ENCODE results near the gene SEMA5A.

SEMA5A gene

DNA sequence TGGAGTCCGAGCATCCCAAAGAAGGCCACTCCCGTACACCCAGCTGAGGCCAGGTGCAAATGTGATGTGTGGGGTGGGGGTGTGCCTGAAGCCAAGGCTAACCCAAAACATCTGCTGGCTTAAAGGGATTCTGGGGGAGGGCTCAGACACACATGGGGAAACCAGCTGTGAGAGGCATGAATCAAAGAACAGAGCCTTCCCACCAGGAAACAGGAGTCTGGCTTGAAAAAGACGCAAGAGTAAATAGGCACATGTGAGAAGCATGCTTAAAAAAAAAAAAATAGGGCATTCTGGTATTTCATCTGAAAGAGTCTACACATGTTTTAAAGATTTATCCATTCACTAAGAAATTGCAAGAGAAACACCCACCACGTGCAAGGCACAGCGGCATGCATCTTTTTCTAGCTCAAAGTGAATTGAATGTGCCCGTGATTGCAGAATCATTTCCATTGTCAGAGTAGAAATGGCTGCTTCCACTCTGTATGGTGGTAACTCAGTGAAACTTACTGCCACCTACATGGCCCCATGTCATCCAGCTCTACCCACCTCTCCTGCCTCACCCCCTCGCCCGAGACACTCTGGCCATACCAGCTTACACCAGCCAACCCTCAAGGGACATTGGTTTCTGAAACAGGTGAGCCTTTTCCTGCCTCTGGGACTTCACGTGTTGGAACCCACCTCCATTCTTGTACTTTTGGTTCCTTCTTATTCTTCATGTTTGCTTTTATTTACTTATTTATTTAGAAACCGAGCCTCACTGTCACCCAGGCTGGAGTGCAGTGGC lies 71.5 kb downstream of the SEMA5A start:
- DNase-seq (ENCODE audit: low read depth in 2 of 2): no peak

DNA sequence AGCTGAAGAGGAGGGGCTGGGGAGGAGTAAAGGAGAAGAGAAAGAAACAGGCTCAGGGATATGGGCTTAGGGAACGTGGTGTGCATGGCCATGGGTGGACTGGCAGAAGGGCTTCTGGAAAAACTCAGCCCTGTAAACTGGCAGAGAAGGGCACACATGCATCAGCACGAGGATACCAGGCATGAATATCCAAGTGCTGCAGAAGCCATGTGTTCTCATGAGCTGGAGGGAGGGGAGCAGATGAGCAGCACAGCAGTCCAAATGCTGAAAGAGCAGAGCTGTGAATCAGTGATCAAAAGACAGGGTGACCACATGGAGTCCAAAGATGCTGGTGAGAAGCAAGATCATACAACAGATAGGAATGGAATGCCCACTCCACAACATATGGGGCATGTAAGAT lies 72.3 kb downstream of the SEMA5A start:
- DNase-seq (ENCODE audit: low read depth in 2 of 2): no peak

DNA sequence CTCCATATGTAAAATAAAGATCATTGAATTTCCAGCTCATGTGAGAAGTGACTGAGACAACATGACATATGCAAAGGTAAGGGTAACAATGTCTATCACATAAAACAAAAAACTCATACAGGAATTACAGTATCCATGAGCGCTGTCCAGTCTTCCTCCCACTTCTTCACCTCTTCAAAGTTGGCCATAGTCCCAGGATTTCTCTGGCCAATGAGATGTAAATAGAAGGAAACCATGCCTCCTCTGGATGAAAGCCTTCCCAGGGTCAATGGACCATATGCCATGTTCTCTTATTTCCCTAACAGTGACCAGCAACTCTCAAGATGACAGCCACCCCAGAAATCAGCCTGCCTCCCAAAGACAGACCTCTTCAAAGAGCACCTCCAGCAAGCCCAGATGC lies 75.5 kb downstream of the SEMA5A start:
- DNase-seq (ENCODE audit: low read depth in 2 of 2): no peak

DNA sequence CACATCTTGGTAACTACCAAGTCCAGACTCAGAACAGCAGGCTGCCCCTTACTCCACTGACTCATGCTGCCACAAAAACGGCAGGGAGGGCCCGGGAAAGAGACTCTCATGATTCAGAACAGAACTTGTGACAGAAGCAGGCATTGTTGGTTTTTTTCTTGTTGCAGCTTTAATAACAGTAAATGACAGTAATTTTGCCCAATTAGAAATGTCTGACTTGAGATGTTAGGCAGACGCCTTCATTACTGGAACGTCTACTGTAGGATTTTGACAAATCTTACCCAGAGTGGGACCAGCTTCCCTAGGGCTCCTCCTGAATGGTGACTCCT lies 77.9 kb downstream of the SEMA5A start:
- DNase-seq (ENCODE audit: low read depth in 2 of 2): no peak

DNA sequence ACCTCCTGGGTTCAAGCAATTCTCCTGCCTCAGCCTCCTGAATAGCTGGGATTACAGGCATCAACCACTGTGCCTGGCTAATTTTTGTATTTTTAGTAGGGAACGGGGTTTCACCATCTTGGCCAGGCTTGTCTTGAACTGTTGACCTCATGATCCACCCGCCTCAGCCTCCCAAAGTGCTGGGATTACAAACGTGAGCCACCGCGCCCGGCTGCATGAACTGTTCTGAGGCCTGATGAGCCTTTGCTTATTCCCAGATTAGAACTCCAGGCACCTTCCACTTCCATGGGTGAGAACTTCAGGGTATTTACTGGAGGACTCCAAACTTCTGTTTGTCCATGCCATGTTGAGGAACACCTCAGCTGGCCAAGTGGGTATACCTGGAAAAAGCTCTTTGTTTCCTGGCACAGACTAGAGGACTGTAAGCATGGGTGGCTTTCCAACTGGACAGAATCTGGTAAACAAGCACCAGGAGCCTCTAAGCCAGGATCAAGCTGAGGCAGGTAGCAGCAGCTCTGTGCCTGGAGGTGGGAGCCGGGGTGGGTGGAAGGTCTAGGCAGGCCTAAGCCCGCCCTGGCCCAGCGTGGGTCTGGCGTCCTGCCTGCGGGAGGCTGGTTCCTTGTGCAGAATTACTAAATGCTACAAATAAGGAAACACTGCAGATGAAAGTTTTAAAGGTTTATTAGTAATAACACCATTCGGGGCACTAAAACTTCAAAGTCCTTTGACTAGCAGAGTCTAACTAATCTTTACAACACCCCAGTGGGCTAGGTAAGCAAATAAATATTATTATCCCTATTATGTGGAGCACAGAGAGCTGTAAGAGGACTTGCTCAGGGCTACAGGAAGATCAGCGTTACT lies 78.4 kb downstream of the SEMA5A start:
- DNase-seq (ENCODE audit: low read depth in 2 of 2): no peak

DNA sequence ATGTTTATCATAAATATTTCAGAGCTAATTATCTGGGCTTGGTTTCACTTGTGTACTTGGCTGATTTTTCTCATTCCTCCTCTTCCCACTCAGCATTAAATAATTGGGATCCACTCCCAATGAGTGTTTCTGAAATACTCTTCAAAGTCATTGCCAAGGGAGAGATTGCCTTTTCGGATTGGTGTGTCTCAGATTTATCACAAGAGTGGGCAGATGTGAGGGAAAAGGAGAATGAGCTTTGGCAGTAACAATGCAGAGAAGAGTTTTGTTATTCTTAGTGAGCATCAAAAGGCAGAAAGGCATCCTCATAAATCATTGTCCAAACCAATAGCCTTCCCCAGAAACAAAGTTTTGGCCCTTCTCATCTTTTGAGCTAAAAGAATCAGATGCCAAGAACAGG lies 79.2 kb downstream of the SEMA5A start:
- no peak for DNase-seq (ENCODE audit: low read depth in 2 of 2)

DNA sequence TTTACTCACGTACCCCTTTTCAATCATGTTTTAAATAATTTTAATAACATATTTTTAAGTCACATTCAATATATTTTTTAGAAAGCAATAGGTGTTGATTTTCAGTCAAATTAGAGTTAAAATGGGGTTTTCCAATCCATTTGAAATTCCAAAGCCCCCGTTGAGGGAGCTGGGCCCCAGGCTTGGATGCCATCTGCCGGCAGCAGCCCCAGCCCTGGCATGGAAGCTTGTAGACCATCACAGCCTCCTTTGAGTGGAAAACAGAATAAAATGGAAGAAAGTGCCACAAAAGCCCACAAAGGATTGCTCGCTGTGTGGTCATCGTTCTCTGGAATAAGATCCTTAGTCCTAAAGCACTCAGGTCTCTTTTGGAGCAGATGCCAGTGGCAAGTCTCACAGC lies 81.4 kb downstream of the SEMA5A start:
- DNase-seq (ENCODE audit: low read depth in 2 of 2): no peak

DNA sequence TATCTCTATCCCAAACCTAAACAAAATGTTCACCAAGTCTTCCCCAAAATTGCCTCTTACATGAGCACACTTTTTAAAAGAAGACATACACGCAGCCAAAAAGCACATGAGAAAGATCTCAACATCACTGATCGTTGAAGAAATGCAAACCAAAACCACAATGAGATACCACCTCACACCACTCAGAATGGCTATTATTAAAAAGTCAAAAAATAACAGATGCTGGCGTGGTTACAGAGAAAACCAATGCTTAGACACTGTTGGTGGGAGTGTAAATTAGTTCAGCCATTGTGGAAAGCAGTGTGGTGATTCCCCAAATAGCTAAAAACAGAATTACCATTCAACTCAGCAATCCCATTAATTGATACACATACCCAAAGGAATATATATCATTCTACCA lies 83.8 kb downstream of the SEMA5A start:
- DNase-seq (ENCODE audit: low read depth in 2 of 2): no peak

DNA sequence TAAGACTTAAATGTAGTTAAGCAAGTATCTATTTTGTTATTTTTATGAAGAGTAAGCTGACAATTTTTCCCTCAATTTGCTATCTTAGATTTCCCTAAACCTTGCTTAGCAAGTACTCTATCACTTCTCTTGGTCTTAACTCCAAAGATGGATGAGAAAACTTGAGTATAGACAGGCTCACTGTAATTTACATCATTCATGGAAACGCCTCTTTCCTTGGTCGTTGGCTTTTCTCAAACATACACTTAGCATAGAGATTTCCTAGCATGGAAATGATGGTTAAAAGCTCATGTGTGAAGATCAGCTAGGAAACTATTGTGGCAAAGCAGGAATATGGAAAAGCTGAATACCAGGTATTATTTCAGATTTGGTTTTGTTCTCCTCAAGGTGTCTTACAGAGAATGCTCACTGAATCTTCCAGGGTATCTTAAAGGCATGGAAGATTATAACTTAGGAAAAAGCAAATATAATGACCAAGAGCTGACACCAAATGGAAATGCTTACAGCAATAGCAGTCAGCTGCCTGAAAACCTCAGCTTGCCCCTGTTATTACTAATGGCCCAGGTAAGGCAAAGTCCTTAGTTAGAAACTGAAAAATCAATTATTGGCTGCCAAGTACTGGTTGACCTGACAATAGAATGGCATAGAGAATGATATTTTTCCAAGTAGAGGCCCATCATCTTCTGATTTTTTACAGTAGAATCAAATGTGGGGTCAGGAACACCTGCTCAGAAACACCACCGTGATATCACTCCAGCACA lies 84.8 kb downstream of the SEMA5A start:
- no peak for DNase-seq (ENCODE audit: low read depth in 2 of 2)

DNA sequence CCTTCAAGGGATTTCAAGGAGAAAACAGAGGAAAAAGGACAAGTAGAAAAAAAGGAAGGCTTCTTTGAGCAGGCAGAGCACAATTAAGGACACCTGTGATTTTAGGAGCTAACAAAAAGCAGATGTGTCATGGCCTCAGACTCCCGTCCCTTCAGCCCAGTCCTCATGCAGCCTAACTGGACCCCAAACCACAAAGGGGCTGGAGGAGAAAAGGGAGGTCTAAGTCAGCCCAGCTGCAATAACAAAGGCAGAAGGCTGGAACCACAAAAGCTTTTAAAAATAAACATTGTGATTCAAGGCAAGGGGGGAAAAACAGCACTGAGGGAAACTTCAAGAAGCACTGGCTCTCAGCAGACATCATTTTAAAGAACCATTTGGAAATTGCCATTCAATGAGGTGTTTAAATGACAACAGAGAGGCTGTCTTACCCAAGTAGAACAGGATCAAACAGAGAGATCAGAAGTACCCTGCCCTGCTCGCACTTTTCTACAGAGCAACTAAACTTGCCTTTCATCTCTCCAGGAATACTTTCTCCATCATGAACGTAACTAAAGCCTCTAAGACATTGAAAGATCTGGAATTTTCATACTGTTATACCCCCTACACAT lies 89.3 kb downstream of the SEMA5A start:
- no peak for DNase-seq (ENCODE audit: low read depth in 2 of 2)

DNA sequence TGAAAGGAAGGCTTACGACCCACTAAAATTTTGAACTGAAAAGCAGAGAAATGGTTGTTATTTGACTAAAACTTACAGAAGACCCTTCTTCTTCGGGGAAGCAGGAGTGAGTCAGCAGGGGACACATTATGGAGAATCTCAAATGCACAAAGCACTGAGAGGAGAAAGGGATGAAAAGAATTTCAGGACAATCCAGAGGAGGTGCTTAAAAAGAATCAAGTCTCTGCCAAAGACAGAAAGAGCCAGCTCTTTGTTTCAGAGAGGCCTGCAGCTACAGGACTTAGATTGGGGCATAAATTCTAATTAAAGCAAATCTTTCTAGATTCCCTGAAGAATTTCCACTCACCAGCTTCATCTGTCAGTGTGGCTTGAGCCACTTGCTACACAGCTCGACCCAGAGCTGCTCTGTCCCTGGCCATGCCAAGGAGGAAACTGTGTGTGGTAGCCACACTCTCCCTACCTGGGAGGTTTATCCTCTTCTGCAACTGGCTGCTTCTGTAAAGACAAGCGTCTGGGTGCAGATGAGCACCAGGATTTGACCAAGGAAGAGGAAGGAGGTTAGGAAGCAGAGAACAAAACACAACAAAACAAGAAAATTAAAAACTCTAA lies 89.9 kb downstream of the SEMA5A start:
- DNase-seq (ENCODE audit: low read depth in 2 of 2): no peak

DNA sequence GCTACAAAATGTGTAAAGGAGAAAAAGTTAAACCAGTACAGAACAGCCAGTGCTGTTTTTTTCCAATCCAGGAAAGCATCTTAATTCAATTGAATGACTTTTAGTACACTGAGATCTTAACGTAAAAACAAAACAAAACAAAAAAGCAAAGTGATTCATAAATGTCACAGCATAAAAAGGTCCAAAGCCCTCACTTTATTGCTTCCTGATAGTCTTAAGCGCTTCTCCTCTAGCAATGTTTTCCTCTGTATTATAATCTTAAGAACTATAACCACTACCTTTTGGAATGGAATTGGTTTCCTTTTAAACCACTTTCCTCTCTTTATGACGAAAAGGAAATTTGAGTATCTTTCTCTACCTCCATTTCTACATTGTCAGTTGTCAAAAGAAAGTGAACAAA lies 91.4 kb downstream of the SEMA5A start:
- no peak for DNase-seq (ENCODE audit: low read depth in 2 of 2)

DNA sequence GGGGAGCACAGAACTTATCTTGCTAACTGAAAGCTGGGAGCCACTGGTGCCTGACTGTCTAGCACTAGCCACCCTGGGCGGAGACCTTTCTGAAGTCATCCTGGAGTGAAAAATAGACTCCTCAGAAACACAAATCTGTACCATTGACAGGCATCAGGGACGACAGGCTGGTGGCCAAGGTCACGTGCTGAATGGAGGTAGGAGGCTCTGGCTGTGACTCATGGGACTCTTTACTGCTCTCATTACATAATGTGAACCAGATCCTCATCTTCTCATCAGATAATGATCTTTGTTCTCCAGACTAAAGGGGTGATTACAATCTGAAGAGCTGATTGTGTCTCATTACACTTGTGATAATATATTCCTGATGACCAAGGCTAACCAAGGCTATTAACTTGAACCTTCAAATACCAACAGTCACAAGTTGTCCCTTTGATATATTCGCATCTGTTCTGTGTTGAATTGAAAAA lies 91.8 kb downstream of the SEMA5A start:
- DNase-seq (ENCODE audit: low read depth in 2 of 2): no peak

DNA sequence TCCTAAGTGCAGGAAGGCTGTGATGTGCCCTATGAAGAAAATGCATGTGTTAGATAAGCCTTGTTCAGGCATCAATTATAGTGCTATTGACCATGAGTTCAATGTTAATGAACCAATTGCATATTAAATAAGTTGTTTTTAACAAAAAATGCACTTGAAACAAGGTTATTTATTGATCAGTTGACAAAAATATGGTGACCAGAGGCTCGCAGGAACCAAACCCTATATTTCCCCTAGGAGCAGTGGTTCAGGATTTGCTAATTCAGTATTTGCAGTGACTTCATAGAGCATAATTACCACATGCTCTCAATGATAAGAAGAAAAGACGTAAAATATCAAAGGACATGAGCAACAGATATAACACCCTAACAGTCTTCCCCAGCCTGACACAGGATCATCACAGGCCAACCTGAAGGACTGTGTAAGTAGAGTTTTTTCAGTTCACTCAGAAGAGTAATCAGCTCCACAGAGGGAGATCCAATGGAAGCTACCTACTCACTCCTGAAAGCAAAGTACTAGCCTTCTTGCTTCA lies 92.3 kb downstream of the SEMA5A start:
- no peak for DNase-seq (ENCODE audit: low read depth in 2 of 2)

DNA sequence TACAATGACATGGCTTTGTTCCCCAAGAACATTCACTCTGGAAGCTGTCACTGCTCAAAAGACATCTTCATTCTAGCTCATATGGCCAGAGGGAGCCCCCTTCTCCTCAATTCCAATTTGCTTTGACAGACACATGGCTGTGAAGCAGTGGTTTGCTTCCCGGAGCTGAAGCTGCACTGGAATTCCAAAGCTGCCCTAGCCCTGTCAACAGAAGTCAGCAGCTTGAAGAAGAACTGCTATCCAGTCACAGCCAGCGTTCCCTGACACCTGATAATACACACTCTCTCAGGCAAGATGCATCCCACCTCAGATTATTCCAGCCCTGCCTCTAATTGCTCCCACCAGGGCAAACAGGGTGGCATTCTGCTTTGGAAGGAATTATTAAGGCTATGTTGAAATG lies 93.7 kb downstream of the SEMA5A start:
- no peak for DNase-seq (ENCODE audit: low read depth in 2 of 2)

DNA sequence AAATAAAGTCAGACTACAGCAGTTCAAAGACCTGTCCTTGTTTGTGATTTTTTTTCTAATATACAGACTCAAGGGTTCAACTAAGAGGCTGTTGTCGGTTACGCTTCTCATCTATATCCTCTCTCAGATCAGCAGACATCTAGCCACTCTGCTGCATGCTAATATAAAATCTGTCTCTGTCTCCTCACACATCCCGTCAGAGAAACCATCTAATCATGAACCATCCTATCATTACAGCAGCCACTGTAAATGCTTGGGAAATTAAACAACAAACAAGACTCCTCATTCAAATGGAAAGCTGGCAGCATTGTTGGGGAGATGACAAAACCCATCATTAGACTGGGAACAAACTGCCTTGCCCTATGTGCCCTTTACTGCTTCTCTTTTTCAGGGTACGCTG lies 94.8 kb downstream of the SEMA5A start:
- DNase-seq (ENCODE audit: low read depth in 2 of 2): no peak

DNA sequence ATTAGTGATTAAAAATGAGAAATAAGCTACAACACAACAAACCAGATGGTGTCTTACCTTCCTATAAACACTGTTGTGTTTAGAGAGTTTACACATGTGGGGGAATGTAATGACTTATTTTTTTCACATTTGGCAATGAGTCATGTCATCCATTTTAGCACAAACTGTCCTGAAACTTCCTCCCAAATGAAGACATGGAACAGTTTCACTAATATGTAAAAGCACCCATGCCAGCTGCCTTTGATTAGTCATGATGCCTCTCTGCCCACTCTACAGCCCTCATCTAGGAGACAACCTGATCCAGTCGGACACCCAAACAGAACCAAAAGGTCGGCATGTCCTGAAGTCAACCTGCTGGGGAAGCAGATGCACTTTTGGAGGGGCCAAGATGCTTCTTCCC lies 98.2 kb downstream of the SEMA5A start:
- no peak for DNase-seq (ENCODE audit: low read depth in 2 of 2)

DNA sequence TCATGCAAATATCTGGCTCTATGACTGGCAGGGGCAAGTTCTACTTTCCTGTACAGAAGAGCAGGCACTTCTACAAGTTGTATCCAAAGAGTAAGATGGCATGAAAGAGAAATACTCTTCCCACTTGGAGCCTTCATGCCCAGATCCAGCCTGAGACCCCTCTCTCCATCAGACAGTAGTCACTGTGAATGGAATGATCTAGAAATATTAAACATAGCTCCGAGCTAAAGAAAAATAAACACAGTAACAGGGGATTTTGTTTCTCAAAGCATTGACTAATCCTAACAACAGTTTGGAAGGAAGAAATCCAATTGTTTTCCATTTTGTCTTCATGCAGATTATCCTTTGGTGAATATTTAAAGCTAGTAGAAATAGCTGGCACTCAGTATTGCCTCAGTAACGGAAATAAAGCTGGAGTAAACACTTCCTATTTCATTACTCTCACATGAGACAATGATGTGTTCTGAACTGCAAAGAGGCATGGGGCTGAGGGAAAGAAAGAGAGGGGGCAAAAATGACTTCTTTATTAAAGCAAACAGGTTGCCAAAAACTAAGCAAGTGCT lies 100.0 kb downstream of the SEMA5A start:
- DNase-seq (ENCODE audit: low read depth in 2 of 2): no peak

DNA sequence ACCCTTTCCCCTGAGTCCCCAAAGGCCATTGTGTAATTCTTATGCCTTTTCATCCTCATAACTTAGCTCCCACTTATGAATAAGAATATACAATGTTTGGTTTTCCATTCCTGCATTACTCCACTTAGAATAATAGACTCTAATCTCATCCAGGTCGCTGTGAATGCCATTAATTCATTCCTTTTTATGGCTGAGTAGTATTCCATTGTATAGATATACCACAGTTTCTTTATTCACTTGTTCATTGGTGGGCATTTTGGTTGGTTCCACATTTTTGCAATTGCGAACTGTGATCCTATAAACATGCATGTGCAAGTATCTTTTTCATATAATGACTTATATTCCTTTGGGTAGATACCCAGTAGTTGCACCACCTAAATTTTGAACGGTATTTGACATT lies 101.5 kb downstream of the SEMA5A start:
- no peak for DNase-seq (ENCODE audit: low read depth in 2 of 2)

DNA sequence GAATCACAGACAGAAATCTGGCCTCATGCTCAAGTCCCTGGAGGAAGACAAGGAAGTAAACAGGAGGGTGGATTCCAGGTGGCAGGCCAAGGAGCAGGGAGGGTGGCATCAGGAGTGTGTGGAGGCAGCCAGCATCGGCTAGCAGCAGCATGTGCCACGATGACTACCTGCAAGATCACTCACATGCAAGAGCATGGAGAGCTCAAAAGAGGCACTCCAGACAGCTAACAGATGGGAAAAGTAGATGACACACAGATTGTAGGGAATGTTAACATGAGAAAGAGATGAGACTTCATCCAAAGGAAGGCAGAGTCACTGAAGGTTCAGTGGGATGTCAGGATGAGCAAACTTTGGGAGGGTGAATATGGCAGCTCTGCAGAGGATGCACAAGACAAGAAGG lies 104.3 kb downstream of the SEMA5A start:
- no peak for DNase-seq (ENCODE audit: low read depth in 2 of 2)

DNA sequence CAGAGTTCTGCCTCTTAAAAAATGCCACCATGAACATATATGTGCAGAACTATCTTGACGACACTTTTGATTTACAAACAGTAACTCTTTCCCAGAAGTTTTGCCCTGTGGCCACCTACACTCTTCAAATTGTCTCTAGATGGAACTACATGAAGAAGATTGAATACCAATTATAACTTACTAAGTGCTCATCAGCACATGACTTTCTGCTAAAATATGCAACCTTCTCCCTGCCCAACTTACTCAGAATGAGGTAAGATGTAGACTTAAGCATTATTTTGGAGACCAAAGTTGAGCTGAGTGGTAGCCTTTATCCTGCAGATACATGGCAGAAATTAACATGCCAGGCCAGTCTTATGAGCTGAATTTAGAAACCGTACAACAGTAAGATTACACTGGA lies 105.4 kb downstream of the SEMA5A start:
- DNase-seq (ENCODE audit: low read depth in 2 of 2): no peak
